Hematopoietic multipotent progenitor cell treated with erythropoietin and hydrocortisone succinate and interleukin-3 and kit ligand, for 15 days (in vitro differentiated cells): Measurements from ENCODE around the gene NUMB.
"Not testable (repeated sequence)": the region's sequence is repeated elsewhere in the genome, so short reads cannot be mapped to it uniquely, and the experiment has no call there.

Experiments used
- DNase-seq: peaks from one replicate; pipeline ENCODE4 v3.0.0-alpha.2; 2015; ENCODE audit warnings: low spot score

Gene NUMB

DNA sequence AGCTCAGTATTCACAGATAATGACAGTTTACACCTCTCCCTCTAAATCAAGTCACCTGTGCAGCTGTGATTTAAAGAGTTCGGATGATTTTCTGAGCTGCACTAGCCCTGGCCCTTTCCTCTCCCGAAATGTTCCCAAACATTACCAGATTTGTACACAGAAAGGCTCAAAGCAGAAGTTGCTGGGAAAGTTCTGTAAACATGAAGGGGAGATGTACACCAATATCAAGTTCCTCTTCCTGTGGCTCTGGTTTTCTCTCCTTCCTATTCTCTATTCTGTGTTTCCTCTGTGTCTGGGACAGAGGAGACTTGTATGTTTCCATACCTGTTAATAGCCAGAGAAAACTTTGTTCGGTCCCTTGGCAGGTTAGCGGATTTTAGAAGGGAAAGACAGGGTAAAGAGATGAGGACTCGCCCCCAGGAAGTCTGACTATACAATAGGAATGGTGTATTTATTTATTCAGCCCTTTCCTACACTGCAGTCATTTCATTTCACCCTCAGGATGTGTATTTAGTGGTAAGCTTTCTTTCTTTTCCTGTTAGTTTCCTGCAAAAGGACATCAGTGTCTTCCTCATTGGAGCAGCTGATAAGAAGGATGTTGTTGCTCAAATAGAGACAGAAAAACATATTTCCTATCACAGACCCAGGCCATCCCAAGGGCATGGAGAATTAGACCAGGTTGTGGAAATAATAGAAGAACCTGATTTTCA, 7.6 kb upstream of the NUMB start:
- DNase-seq = no peak

DNA sequence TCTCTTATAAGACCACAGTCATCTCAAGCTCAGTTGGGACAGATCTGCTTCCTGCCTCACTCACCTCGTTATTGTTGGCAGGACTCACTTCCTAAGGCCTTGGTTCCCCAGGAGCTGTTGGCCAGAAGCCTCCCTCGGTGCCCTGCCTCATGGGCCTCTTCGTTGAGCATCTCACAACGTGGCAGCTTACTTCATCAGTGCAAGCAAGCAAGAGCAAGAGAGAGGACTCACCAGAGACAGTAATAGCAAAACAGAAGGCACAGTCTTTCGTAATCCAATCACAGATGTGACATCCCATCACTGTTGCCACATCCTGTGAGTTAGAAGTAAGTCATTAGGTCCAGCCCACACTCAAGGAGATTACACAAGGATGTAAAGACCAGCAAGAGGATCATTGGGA, 5.1 kb upstream of the NUMB start:
- DNase-seq = no peak

DNA sequence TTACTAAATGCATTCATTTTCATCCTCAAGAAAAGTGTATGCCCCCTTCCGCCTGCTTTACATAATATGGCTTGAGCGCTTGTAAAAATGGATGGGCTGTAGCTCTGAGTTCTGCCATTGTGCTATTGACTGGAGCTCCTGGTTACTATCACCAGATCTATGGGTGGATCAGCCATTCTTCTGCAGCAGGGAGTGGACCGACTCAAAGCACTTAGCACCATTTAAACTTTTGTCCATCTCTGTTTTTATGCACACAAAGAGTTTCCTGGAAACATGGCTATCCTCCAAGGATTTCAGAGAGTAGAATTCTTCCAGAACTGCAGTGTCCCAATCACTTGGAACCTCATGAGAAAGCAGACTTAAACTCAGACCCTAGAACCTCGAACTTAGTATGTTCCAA, 4.5 kb upstream of the NUMB start:
- DNase-seq = no peak

- peak; percentile 47 for DNase-seq
These were observed 3.8 kb upstream of the NUMB start for GRCh38 chr14:73462048-73462715.

GRCh38 chr14:73461478-73462047, 3.2 kb upstream of the NUMB start:
- DNase-seq = no peak

GRCh38 chr14:73460691-73461127, 2.4 kb upstream of the NUMB start:
- DNase-seq = peak; percentile 50

DNA sequence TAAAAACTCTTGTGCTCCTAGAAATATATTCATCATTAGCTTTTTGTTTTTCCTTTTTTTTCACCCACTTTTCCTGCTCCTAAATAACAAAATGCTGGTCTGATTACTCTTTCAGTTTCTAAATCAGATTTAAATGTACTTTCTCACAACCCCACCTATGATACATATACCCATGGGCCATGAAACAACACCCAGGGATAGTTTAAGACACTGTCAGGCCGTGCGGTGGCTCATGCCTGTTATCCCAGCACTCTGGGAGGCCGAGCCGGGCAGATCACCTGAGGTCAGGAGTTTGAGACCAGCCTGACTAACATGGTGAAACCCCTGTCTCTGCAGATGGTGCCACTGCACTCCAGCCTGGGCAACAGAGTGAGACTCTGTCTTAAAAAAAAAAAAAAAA, 1.6 kb upstream of the NUMB start:
- DNase-seq = no peak

DNA sequence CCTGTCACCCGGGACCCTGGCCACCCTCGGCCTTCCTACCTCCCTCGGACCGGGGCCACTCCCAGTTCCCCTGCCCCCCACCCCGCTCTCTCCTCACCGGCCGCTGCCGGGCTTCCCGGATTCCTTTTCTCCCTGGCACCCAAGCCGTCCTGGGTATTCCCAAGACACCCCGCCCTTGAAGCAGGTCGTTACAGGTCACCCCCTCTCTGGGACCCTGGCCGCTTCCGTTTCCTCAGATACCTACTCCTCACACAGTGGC, 493 bp downstream of the NUMB start:
- no peak for DNase-seq

DNA sequence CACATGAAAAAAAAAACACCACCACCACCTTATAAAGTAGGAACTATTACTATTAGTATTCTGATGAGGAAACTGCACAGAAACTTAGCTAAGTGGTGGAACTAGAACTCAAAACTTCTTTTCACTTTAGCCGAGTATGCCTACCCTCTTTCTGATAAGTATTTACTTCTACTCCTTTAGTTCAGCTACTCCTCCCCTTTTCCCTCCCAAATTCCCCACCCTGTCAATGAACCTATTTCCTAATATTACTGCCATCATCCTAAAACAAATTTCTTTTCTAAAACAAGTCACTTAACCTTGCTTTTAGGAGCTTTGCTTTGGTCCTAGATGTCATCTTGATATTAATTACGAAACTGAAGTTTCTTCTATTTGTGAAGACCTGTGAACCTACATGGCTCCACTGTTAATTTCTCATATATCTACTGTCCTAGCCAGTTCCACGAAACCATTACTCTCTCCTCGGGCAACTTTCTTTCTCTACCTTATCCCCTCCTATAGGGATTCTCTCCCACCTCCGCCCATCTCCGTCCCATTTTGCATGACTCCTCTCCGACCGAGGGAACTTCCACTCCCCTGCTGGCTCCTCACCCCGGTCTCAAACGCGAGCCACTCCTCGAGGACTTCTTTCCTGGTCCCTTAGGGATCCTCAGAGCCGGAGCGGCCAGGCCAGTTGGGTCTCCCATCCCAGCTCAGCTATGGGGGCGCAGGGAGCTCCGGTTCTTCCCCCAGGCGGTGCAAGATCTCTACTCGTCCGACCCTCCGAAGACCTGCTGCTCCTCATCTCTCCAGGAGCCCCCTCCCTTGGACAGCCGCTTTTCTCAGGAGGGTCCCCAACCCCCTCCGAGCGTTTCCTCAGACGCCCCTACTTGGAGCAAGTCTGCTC, 1.1 kb downstream of the NUMB start:
- no peak for DNase-seq

GRCh38 chr14:73455294-73455693, 3.1 kb downstream of the NUMB start:
- DNase-seq = no peak

DNA sequence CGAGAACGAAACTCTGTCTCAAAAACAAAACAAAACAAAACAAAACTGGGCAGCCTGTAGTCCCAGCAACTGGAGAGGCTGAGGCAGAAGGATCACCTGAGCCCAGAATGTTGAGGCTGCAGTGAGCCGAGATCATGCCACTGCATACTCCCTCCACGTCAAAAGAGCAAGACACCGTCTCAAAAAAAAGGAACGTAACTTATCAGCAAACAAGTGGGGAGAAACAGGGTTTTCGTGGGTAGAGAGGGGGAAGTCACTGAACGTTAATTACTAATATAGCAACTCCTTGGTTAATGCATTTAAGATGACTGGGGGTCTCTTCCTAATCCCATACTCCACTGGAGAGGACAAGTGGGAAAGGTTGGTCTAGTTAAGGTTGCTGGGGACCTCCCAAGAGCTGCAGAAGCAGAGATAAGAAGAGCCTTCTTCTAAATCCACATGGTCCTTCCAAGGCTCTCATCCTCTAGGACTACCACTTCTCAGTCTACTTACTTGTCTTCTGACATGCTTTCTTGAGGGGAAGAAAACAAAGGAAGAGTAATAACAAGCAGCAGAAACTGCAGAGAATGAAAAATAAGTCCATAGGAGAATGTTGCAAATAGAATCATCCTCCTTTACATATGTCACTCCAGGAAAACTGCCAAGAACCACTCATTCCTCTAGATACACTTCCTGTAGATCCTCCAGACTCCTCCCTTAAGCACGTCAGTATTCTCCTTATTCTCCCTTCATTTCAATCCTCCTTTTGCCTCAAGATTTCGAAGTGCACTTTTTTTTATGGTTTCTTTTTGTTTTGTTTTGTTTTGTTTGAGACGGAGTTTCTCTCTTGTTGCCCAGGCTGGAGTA, 5.8 kb downstream of the NUMB start:
- DNase-seq = no peak

DNA sequence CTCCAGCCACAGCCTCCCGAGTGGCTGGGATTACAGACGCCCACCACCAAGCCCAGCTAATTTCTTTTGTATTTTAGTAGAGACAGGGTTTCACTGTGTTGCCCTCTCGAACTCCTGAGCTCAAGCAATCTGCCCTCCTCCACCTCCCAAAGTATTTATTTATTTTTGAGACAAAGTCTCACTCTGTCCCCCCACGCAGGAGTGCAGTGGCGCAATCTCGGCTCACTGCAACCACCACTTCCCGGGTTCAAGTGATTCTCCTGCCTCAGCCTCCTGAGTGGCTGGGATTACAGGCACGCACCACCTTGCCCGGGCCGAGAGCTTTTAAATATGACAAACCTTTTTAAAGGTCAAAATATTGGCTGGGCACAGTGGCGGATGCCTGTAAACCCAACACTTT, 14.6 kb downstream of the NUMB start:
- DNase-seq = no peak

DNA sequence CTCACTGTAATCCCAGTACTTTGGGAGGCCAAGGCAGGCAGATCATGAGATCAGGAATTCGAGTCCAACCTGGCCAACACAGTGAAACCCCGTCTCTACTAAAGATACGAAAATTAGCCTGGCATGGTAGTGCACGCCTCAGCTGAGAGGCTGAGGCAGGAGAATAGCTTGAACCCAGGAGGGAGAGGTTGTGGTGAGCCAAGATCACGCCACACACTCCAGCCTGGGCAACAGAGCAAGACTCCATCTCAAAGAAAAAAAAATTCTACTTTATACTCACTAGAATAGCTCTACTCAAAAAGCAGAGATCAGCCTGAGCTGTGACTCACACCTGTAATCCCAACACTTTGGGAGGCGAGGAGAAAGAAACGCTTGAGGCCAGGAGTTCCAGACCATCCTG, 17.1 kb downstream of the NUMB start:
- DNase-seq = no peak

- no peak for DNase-seq
These were observed 19.4 kb downstream of the NUMB start for GRCh38 chr14:73438993-73439392.

DNA sequence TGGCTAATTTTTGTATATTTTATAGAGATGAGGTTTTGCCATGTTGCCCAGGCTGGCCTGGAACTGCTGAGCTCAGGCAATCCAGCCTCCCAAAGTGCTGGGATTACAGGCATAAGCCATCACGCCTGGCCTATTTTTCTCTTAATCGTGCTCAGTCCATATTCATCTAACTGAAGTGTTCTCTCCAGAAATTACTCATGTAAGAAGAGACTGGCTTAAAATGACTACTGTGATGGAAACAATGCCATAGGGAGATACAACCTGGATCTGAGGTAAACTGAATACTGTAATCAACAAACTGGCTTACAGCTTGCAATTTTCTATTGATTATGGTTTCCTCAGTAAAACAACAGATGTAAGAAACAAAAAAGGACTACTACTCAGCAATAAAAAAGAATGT, 21.1 kb downstream of the NUMB start:
- no peak for DNase-seq

GRCh38 chr14:73432124-73432523, 26.2 kb downstream of the NUMB start:
- no peak for DNase-seq

DNA sequence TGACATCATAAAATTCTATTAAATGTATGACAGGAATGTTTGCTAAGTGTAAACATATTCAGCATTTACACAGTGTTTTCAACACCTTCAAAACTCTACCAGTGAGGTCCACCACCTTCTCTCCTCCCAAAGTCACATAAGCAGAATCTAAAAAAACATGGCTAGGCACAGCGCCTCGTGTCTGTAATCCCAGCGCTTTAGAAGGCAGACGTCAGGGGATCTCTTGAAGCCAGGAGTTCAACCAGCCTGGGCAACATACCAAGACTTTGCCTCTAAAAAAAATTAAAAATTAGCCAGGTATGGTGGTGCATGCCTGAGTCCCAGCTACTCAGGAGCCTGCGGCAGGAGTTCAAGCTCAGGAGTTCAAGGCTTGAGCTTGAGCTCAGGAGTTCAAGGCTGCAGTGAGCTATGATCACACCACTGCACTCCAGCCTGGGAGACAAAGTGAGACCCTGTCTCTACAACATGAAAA, 30.0 kb downstream of the NUMB start:
- no peak for DNase-seq

DNA sequence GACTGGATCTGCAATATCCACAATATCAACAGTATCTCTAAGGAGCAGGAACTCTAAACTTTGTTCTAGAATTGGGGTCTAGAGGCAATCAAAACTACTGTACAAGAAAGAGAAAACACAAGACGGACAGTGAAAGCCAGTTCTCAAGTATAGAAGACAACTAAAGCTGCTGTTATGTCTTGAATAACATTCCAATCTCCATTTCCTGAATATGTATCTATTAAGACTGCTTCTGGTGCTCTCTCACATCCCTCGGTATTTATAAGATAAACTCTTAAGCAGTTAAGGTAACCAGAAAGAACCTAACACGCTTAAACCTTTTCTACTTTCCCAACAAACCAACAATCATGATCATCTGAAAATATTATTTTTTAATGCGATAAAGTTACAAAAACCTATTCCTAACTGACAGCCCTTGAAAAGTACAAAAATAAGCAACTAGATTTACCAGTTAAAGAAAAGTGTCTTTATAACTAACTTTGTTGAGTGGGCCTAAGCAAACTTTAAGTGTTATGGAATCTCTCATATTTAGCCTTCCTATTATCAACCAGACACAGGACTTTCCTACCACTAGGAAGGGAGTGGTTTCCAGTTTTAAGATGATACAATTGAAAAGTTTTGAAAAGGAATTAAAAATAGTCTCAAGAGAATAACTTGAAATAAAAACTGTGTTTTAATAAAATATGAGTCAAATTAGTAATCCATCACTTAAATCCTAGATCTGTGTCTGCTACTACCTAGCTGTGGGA, 30.7 kb downstream of the NUMB start:
- DNase-seq = no peak

- DNase-seq = no peak
These were observed 31.5 kb downstream of the NUMB start for GRCh38 chr14:73426877-73427276.

DNA sequence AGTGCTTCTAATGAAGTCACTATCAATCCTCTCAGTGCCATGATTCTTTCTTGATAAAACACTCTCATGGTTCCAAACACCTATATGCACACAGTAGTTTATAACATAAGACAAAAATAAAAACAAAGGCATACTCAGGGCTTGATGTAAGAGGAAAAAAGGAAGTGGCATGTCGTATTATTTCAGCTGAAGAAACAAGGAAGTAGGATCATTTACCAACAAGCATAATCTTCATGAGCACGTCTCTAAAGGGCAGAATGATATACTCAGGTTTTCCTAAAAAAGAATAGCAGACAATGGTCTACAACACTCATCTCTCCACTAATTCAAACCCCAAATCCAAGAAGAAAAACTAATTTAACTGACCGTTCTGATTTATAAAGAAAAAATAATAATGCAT, 33.9 kb downstream of the NUMB start:
- DNase-seq = no peak

GRCh38 chr14:73423092-73423491, 35.3 kb downstream of the NUMB start:
- DNase-seq = not testable (repeated sequence)
